OCI-LY7 (cell line): ENCODE measurements around the gene MED20.

ENCODE experiments used
- EZH2phosphoT487 ChIP-seq: fragments of 200-600 bp; sonication (generic); IDR thresholded peaks from 2 replicates; pipeline ENCODE4 v1.6.1; 2018; ENCODE audit warnings: low read depth, borderline replicate concordance, mild to moderate bottlenecking, mixed run types, antibody characterized with exemption, low read length, moderate library complexity, mixed read lengths
- TF ChIP-seq, protein P1 (sequence below): fragments of 200-600 bp; sonication (generic); conservative IDR thresholded peaks from 2 replicates; pipeline ENCODE4 v1.5.1; 2014; ENCODE audit warnings: mild to moderate bottlenecking, antibody characterized with exemption, low read length, moderate library complexity, mixed read lengths

DNA sequence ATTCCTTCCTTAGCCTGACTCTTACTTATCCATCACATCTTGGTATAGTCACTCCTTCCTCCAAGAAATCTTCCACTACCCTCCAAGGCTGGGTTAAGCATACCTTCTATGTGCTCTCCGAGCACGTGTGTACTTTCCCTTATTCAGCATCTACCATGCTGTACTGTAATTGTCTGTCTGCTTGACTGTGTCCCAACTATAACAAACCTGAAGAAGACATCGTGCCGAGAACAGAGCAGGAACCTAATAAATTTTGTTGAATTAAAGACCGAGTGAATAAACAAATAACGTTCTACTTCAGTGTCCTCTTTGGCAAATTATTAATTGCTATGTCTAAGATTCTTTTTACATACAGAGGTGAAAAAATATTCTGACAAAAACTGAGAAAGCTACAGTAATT is 61.6 kb downstream of the MED20 start:
- TF ChIP-seq, protein P1, sequence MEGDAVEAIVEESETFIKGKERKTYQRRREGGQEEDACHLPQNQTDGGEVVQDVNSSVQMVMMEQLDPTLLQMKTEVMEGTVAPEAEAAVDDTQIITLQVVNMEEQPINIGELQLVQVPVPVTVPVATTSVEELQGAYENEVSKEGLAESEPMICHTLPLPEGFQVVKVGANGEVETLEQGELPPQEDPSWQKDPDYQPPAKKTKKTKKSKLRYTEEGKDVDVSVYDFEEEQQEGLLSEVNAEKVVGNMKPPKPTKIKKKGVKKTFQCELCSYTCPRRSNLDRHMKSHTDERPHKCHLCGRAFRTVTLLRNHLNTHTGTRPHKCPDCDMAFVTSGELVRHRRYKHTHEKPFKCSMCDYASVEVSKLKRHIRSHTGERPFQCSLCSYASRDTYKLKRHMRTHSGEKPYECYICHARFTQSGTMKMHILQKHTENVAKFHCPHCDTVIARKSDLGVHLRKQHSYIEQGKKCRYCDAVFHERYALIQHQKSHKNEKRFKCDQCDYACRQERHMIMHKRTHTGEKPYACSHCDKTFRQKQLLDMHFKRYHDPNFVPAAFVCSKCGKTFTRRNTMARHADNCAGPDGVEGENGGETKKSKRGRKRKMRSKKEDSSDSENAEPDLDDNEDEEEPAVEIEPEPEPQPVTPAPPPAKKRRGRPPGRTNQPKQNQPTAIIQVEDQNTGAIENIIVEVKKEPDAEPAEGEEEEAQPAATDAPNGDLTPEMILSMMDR: no peak
- no peak for TF ChIP-seq EZH2phosphoT487
